Ascending aorta (tissue), 2 donors: Measurements from ENCODE around the gene DHRS3. TPM values are rescaled to one million over a fixed set of nuclear protein-coding genes. Genes with fewer than 3 reads are reported as not detected.

Experiments used
- DNase-seq, 2 donors: peaks; one replicate each; pipeline ENCODE4 v3.0.0-alpha.2; 2019; ENCODE audit warnings: low spot score in 2 of 2
- H3K27ac ChIP-seq, 2 donors: fragments of 200-600 bp; sonication (generic); one replicate each; pipeline ENCODE4 v1.5.1; 2016 to 2017; ENCODE audit warnings: mild to moderate bottlenecking in 1 of 2
- H3K27me3 ChIP-seq: fragments of 200-600 bp; sonication (generic); one replicate; pipeline ENCODE4 v1.5.1; 2017
- H3K36me3 ChIP-seq, 2 donors: fragments of 200-600 bp; sonication (generic); one replicate each; pipeline ENCODE4 v1.5.1; 2016
- H3K4me1 ChIP-seq, 2 donors: fragments of 200-600 bp; sonication (generic); one replicate each; pipeline ENCODE4 v1.5.1; 2016 to 2017; ENCODE audit warnings: mild to moderate bottlenecking in 1 of 2
- H3K4me3 ChIP-seq, 2 donors: fragments of 200-600 bp; sonication (generic); one replicate each; pipeline ENCODE4 v1.5.1; 2016 to 2017; ENCODE audit warnings: mild to moderate bottlenecking in 1 of 2
- H3K9me3 ChIP-seq, 2 donors: fragments of 200-600 bp; sonication (generic); one replicate each; pipeline ENCODE4 v1.5.1; 2016
- intact Hi-C: fragments of 100-400 bp; cut with DNase I; formaldehyde crosslinking; loops from one replicate; pipeline ENCODE4 v1.15.1; 2023
- total RNA-seq: library from RNA; depleted of rRNA; stranded (reverse); fragments of >200 nt; gene quantifications from one replicate; pipeline ENCODE4 v1.1.0, GENCODE V29; 2016
- TF ChIP-seq, protein P1 (sequence below), 3 experiments: fragments of 200-600 bp in 2 of 3; fragments of 450-650 bp in 1 of 3; sonication (generic) in 2 of 3; IDR thresholded peaks; one replicate each; pipeline ENCODE4 v1.5.1; 2016 to 2019; ENCODE audit warnings: antibody characterized with exemption in 3 of 3, mild to moderate bottlenecking in 1 of 3, moderate library complexity in 1 of 3

Gene DHRS3
- total RNA-seq, 1 donor from 2014 or later = 39.4 TPM

GRCh38 chr1:12555411-12556367 is 62.3 kb downstream of the DHRS3 start:
- Histone ChIP-seq H3K4me3 (no peak overlapping the region), H3K9me3 (no peaks in the 10 kb centered on the region), H3K36me3 (no peaks in the 10 kb centered on the region), H3K27me3 (no peaks in the 10 kb centered on the region), H3K4me1 (peaks cover 16 to 46% of the 10 kb centered on the region in 2 donors), H3K27ac (peak overlapping the region; percentile 85 to 91)
- TF ChIP-seq, protein P1, sequence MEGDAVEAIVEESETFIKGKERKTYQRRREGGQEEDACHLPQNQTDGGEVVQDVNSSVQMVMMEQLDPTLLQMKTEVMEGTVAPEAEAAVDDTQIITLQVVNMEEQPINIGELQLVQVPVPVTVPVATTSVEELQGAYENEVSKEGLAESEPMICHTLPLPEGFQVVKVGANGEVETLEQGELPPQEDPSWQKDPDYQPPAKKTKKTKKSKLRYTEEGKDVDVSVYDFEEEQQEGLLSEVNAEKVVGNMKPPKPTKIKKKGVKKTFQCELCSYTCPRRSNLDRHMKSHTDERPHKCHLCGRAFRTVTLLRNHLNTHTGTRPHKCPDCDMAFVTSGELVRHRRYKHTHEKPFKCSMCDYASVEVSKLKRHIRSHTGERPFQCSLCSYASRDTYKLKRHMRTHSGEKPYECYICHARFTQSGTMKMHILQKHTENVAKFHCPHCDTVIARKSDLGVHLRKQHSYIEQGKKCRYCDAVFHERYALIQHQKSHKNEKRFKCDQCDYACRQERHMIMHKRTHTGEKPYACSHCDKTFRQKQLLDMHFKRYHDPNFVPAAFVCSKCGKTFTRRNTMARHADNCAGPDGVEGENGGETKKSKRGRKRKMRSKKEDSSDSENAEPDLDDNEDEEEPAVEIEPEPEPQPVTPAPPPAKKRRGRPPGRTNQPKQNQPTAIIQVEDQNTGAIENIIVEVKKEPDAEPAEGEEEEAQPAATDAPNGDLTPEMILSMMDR (IDR thresholded peaks at IDR 0.05) = no peak
- intact Hi-C loops = loop anchor here (2.0 kb wide), 1 partner anchor 41 kb away; no protein-coding TSS in a partner anchor
- no peak for DNase-seq

DNA sequence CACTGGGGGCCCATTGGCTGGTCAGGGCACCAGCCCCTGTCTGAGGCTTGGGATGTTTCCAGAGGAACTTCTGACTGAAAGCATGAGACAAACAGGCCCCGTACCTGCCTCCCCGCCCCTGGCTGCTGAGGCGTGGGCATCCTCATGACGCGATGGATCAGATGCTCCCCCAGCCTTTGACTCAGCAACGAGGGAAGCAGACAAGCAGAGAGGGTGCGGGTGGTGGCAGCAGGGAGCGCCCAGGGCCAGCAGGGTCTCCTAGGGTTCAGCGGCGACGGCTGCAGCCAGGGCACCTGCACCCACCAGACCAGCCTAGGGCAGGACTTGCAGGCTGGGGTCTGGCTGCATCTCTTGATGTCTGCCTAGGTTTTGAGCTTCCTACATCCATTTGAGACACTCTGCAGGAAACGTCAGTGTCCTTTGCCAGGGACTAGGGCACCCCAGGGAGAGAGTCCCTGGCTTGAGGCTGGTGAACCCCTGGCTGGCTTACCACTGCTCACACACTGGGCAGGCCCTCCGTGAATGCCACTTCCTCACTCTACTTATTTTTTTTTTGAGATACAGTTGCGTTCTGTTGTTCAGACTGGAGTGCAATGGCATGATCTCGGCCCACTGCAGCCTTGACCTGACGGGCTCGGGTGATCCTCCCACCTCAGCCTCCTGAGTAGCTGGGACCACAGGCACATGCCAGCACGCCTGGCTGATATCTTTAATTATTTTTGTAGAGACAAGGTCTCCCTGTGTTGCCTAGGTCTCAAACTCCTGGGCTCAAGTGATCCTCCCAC is 63.3 kb downstream of the DHRS3 start:
- TF ChIP-seq, protein P1 (IDR thresholded peaks at IDR 0.05) = no peak
- no peak overlapping the region for H3K4me3 ChIP-seq
- no peaks in the 10 kb centered on the region for H3K36me3 ChIP-seq
- H3K27ac ChIP-seq = peak overlapping the region; percentile 85 to 91
- no peak for DNase-seq
- intact Hi-C loops = no loop called here
- H3K27me3 ChIP-seq = no peaks in the 10 kb centered on the region
- peaks cover 16 to 52% of the 10 kb centered on the region in 2 donors for H3K4me1 ChIP-seq
- H3K9me3 ChIP-seq = no peaks in the 10 kb centered on the region

DNA sequence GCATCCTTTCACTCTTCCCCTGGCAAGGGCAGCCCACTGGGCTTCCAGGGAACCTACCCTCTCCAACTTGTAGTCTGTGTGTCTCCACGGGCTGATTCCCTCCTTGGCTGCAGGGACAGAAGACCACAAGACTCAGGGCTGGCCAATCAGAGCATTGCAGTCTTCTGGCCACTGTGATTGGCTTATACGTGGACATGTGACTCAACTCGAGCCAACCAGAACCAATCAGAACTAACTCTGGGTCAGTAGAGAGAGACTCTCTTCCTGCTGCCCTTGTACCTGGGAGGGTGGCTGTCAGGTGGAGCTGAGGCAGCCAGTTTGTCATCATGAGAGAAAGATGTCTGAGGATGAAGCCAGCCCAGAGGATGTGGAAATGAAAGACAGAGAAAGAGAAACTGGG is 64.0 kb downstream of the DHRS3 start:
- DNase-seq = no peak
- TF ChIP-seq, protein P1 (IDR thresholded peaks at IDR 0.05) = no peak
- H3K9me3 ChIP-seq = no peaks in the 10 kb centered on the region
- peaks cover 20 to 60% of the 10 kb centered on the region in 2 donors for H3K4me1 ChIP-seq
- H3K36me3 ChIP-seq = no peaks in the 10 kb centered on the region
- intact Hi-C loops = no loop called here
- H3K27ac ChIP-seq = peak overlapping the region; percentile 85 to 91
- H3K4me3 ChIP-seq = no peak overlapping the region
- H3K27me3 ChIP-seq = no peaks in the 10 kb centered on the region

DNA sequence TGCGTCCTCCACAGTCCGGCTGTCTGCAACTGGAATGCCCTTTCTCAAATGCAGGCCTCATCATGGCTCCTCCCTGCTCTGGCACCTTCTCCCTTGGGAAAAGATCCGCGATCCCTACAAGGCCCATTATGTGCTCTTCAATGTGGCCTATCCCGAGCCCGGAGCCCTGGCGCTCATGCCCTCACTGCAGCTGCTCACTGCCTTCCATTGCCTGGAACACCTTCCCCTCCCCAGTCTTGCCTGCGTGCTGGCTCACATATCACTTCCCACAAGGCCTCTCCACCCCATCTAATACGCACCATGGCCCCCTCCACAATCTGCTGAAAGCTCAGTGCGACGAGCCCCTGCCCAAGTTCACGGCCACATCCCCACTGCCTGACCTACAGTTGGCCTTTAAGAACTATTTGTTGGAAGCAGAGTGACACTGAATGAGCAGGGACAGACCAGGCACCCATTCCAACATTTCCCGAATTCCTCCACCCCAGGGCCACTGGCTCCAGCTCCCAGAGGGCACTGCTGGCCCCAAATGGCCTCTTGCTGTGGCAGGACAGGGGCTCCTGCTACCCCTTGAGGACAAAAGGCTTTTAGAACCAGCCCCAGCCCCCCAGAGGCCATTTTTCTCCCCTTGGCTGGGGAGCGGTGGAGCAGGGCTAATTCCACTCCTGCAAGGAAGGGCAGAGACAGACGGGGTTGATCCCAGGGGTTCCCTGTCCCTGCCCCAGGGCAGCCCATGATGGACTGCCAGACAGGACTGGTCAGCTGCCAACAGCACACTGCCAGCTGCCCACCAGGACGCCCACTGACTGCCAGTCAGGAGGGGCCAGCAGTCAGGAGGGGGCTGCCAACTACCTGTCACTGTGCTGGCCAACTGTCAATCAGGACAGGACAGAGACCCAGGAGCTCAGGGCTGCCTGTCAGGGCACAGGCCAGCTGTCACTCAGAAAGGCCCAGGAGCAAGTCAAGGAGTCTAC is 64.8 kb downstream of the DHRS3 start:
- no peaks in the 10 kb centered on the region for H3K27me3 ChIP-seq
- peaks cover 20 to 65% of the 10 kb centered on the region in 2 donors for H3K4me1 ChIP-seq
- H3K9me3 ChIP-seq = no peaks in the 10 kb centered on the region
- DNase-seq = no peak
- intact Hi-C loops = no loop called here
- peak overlapping the region; percentile 85 to 91 for H3K27ac ChIP-seq
- no peaks in the 10 kb centered on the region for H3K36me3 ChIP-seq
- H3K4me3 ChIP-seq = no peak overlapping the region
- TF ChIP-seq, protein P1 (IDR thresholded peaks at IDR 0.05) = no peak
